ENCODE measurements around the gene PRICKLE2.

The PRICKLE2 gene

DNA sequence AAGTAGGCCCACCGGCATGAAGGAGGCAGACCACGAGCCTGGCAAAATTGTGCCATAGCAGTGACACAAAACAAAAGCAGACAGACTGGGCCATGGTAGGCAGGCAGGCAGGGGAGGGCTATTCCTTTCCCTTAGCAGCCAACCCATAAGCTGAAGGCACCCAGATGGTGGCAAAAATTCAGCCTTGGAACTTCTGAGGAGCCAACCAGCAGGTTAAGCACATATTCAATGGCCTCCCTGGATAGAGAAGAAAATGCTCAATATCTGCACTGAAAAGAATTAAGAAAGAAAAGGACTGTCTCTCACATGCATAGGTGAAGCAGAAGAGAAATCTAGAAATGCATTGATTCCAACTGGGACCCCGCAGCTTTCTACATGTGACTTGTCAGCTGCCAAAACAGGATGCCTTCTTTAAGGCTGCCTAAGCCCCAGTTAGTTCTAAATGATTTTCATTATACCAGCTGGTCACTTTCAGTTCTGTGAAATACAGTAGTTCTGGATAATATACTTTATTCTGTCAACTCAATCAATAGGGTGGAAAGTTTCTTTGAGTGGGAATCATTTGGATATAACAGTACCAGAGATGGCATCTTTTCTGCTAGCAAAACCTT lies 2.7 kb downstream of the PRICKLE2 start:
- in situ Hi-C loops (cut with MboI; ENCODE audit: low sequenced_read_pairs), result no loop called here

- in situ Hi-C loops (cut with MboI; ENCODE audit: low sequenced_read_pairs), result no loop called here
Measured at GRCh38 chr3:64221571-64222257, 3.6 kb downstream of the PRICKLE2 start.

DNA sequence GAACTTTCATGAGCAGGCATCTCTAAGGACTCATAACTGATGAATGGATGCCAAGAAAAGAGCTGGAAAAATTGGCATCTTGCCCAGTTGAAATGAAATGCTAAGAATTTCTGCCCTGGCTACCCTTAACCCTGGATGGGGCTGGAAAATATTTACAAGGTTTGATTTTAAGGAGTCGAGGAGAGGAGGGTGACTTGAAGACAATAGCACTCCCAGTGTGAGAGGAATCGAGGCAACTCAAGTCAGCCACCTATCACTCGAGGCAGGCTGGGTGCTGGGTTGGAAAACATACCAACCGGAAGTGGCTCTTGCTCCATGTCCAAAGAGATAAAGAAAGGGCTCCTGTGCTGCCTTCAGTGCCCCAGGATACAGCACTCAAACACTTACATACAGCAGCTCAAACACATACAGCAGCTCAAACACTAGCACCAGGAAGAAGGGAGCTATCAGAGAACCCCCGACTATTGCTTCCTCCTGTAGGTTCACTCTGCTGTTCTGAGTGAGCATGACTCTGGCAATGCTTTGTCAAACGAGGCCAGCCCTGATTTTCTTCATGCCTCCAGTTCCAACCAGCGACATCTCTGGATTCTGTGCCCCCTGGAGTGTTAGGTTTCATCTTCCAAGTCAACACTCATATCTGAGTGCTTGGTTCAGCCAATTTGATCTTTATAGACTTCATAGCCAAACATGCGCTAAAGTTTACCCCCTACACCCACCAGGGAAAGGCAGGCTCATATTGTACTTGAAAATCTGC lies 4.9 kb downstream of the PRICKLE2 start:
- in situ Hi-C loops (cut with MboI; ENCODE audit: low sequenced_read_pairs), result no loop called here

- in situ Hi-C loops (cut with MboI; ENCODE audit: low sequenced_read_pairs), result no loop called here
Measured at GRCh38 chr3:64218746-64219145, 6.5 kb downstream of the PRICKLE2 start.

DNA sequence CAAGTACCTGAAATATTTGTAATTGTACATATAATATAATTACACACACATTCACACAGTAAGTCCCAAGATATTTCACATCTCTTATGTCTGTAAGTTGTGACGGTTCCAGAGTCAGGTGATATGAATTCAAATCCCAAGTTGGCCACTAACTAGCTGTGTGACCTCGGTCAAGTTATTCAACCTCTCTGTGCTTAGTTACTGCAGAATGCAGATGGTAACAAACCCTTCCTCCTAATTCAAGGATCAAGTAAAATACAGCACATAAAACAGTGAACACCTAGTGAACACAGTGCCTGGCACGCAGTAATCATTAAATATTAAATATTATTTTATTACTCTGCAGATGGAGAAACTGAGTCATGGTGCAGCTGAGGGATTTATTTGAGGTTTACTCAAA lies 6.9 kb downstream of the PRICKLE2 start:
- in situ Hi-C loops (cut with MboI; ENCODE audit: low sequenced_read_pairs), result no loop called here

GRCh38 chr3:64216274-64217147 lies 8.8 kb downstream of the PRICKLE2 start:
- in situ Hi-C loops (cut with MboI; ENCODE audit: low sequenced_read_pairs), result no loop called here

- in situ Hi-C loops (cut with MboI; ENCODE audit: low sequenced_read_pairs), result no loop called here
Measured at GRCh38 chr3:64215559-64215958, 9.7 kb downstream of the PRICKLE2 start.

- in situ Hi-C loops (cut with MboI; ENCODE audit: low sequenced_read_pairs), result no loop called here
Measured at GRCh38 chr3:64215103-64215502, 10.2 kb downstream of the PRICKLE2 start.

DNA sequence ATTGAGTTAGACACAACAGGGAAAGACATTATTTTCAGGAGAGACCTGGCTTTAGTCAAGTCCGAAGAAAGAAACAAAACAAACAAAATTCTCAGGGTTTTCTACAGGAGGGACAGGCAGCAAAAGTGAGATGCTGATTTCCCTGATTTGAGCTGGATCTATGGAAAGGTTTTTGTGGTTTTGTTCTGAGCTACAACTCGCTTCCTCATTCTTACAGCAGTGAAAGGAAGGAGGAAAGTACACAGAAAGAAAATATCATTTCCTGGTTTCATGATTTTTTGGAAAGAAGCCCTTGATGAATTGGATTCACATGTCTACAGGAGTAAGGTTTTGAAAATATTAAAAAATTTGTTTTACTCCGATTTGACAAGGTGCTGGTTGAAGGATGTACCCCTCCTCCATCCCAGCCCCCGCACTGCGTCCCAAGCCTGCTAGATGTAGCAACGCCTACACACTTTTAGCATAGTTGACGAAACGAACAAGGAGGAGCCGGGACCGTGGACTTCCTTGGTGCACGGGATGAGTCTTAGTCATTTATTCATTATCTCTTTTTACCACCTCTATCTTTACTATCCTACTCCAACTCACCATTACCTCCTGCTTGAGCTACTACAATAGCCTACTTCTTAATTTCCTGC lies 10.8 kb downstream of the PRICKLE2 start:
- in situ Hi-C loops (cut with MboI; ENCODE audit: low sequenced_read_pairs), result no loop called here

DNA sequence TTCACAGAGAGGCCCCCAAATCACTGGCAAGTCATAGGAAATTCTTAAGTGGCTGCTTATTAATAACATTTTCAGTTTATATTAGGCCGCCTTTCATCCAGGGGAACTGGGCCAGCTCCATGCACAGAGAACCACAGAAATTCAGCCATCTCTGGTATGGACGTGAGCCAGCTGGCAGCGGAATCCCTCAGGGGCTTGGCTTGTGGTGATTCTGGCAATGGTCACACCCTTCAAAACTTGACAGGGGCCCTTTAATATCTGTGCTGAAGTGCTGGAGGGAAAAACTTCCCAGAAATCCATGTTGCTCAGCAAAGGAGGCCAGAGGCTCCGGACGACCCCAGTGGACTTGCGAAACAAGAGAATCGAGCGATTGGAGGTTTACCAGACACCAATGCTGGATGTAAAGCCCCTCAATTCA lies 11.3 kb downstream of the PRICKLE2 start:
- in situ Hi-C loops (cut with MboI; ENCODE audit: low sequenced_read_pairs), result no loop called here

GRCh38 chr3:64213224-64213878 lies 11.9 kb downstream of the PRICKLE2 start:
- in situ Hi-C loops (cut with MboI; ENCODE audit: low sequenced_read_pairs), result no loop called here

GRCh38 chr3:64209866-64210621 lies 15.2 kb downstream of the PRICKLE2 start:
- in situ Hi-C loops (cut with MboI; ENCODE audit: low sequenced_read_pairs), result no loop called here

DNA sequence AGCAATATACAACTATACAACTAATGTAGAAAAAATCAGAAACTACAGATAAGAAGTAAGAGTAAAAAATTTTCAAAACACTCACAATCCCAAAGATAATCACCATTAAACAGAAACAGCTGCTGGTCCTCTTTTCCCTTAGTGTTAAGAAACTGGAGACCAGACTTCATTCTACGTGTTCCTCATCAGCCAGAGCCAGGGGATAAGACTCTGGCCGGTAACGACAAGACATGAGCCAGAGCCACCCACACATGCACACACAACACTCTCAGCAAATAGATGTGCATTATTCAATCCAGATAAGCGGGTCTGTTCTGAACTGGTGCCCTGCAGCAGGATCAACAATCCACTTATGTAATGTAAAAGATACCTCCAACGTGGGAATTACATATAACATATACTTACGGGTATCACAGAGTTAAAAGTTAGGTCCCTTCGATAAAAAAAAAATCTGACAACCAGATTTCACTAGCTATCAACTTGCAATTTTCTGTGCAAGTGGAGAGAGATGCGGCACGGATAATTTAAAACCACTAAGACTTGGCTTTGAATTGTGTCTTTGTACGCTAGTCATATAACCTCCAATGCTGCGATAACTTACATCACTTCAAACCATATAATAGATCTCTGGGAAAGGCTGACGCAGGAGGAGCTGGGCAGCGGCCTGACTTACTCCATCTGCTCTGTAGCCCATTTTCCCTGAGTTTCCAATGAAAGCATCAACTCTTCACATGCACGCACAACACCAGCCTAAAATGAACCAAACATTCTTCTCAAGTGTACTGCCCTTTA lies 17.8 kb downstream of the PRICKLE2 start:
- in situ Hi-C loops (cut with MboI; ENCODE audit: low sequenced_read_pairs), result no loop called here

DNA sequence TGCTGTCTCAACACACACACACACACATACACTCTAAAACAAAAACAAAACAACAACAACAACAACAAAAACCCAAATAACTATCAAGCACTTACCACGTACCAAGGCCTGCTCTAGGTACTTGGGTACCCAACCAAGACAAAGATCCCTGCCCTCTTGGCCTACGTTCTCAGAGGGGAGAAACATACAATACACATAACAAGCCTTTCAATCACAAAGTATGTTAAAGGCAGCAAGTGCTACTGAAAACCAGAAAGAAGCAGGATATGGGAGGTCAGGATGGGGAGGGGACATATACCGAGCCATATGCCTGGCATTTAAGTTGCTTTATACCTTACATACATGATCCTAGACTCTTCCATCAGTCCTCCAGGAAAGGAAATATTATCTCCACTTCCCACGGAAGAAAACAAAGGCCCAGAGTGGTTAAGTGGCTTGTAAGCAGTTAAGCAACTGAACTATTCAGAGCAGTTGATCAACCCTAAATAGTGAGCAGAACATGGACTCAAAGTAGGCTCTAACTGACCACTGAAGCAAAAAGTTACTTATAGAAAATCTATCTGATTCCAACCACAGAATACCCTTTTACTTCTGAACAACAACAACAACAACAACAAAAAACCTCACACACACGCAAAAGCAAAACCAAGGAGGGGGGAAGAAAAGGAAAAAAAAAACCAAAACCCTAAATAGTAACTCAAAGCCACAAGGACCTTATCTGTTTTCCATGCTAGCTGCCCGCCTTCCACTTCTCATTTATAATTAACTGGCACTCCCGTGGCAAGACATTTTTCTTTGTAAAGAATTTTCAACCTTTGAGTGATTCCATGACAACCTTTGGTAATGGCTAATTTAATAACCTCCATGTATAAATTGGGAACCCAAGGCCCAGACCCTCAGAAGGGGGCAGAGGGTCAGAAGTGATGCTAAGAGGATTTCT lies 21.0 kb downstream of the PRICKLE2 start:
- in situ Hi-C loops (cut with MboI; ENCODE audit: low sequenced_read_pairs), result no loop called here

DNA sequence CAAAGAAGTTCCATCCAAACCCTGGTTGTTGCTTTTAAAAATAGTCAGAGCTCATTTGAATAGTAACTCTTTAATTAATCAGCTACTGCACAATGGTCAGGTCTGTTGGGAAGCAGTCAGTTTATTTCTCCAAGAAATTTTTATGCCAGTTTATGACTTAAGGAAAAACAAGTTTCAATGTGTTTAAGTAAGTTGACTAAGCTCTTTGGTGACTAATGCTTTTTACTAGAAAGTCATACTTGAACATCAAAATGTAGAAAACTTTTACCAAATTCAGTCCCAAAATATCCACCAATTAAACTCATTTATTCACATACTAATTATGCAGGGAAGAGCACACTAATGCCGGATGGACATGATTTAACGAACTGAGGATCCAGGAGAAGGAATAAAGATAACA lies 22.1 kb downstream of the PRICKLE2 start:
- in situ Hi-C loops (cut with MboI; ENCODE audit: low sequenced_read_pairs), result no loop called here

DNA sequence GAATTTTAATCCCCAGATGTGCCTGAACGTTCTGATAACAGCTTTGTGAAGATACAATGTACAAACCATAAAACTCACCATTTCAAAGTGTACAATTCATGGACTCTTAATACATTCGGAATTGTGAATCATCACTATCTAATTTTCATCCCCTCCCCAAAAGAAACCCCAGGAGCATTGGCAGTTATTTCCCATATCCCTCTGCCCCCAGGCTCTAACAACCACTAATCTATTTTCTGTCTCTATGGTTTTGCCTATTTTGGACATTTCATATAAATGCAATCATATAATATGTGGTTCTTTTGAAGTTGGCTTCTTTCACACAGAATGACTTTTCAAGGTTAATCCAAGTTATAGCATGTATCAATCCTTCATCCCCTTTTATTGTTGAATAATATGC lies 25.3 kb downstream of the PRICKLE2 start:
- in situ Hi-C loops (cut with MboI; ENCODE audit: low sequenced_read_pairs), result no loop called here

DNA sequence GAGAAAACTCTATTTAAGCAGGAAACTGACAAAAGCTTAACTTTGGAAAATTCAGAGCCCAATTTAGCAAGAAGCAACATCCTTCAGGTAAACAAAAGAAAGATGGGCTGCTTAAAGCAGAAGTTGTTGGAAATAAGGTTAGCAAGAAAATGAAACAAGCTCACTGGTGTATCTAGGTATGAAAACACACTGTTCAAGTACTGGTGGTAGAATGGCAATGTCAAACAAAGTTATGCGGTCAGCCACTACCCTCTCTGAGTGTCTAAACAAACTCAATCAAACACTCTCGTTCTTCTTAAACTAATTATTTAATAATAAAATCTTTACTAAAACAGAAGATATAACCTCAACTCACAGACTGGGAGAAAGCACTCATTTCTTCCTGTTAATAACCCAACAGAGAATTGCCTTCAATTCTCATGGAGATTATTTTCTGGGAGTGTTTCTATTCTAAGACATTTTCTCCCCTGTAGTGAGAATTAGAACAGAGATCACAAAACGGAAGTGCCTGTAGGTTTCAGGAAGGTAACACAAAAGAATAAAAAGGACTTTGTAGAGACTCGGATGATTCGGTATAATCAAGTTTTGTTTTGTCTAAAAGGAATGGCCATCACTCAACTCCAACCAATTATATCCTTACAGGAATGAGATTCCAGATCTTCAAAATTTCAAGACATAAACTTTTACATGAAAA lies 28.9 kb downstream of the PRICKLE2 start:
- in situ Hi-C loops (cut with MboI; ENCODE audit: low sequenced_read_pairs), result no loop called here
